K562 (cell line): Measurements from ENCODE around the gene ZDHHC11B. TPM values are rescaled to one million over a fixed set of nuclear protein-coding genes. Genes with fewer than 3 reads are reported as not detected.

ENCODE experiments used
- ATAC-seq: fragments of 200-7000 bp; cut with Tn5 transposase; 3 replicates; pipeline ENCODE4 v1.9.1; 2020; ENCODE audit warnings: moderate library complexity
- BruUV-seq: library from RNA; stranded (reverse); fragments of 400-500 nt; replicated peaks from 2 replicates; lab custom pipeline; 2021; lab: Mats Ljungman, UMichigan
- CTCF ChIA-PET: fragments of 300-600 bp; formaldehyde crosslinking; extraction: SDS; loops from one replicate; lab custom pipeline; 2021; ENCODE audit warnings: low intra/inter-chr PET ratio; lab: Yijun Ruan, JAX
- POLR2A ChIA-PET: fragments of 300-600, 350-650 bp; sonication (Branson Sonifier 250); formaldehyde crosslinking; extraction: SDS; loops from one replicate; lab custom pipeline; 2021; ENCODE audit warnings: antibody characterized with exemption, inconsistent platforms; lab: Yijun Ruan, JAX
- DNase-seq, 4 experiments: peaks; one replicate each; pipeline versions ENCODE4 v3.0.0 to v3.0.0-alpha.2; 2011 to 2018; ENCODE audit warnings: low spot score in 3 of 4, mixed read lengths in 3 of 4; ENCODE audit errors: extremely low read depth in 1 of 4
- FAIRE-seq: peaks from 2 replicates; lab custom pipeline; 2011; peaks lifted over from hg19 to GRCh38; lab: Jason Lieb, UNC
- H2AFZ ChIP-seq: 2 replicates; pipeline ENCODE4 v1.6.0; 2011; ENCODE audit warnings: low read depth, low read length, control low read depth, inconsistent platforms
- H3K27ac ChIP-seq: fragments of 200-600 bp; 3 replicates; pipeline ENCODE4 v1.8.0; 2011; ENCODE audit warnings: low read depth, mild to moderate bottlenecking, control low read depth, inconsistent platforms, low read length, moderate library complexity, mixed read lengths; ENCODE audit errors: extremely low read depth
- H3K27me3 ChIP-seq, 2 experiments: fragments of 300-600 bp in 1 of 2; 2 replicates in 1 of 2; 3 replicates in 1 of 2; pipeline versions ENCODE4 v1.6.0 to v1.8.0; 2011; ENCODE audit warnings: inconsistent platforms in 2 of 2, low read length in 2 of 2, mild to moderate bottlenecking in 1 of 2, mixed read lengths in 1 of 2, moderate library complexity in 1 of 2; ENCODE audit not compliant: control insufficient read depth in 2 of 2, insufficient read depth in 2 of 2
- H3K36me3 ChIP-seq: fragments of 300-600 bp; 3 replicates; pipeline ENCODE4 v1.8.0; 2011; ENCODE audit warnings: mild to moderate bottlenecking, low read length, inconsistent platforms; ENCODE audit not compliant: control insufficient read depth, insufficient read depth
- H3K4me1 ChIP-seq, 2 experiments: fragments of 200-600 bp in 1 of 2; replicated peaks in 1 of 2; 2 replicates in 1 of 2; 3 replicates in 1 of 2; pipeline versions ENCODE4 v1.5.1 to v1.8.0; 2011; ENCODE audit warnings: inconsistent platforms in 2 of 2, low read length in 2 of 2, mild to moderate bottlenecking in 1 of 2, mixed read lengths in 1 of 2, moderate library complexity in 1 of 2; ENCODE audit not compliant: control insufficient read depth in 2 of 2, insufficient read depth in 2 of 2
- H3K4me2 ChIP-seq: 2 replicates; pipeline ENCODE4 v1.6.1; 2011; ENCODE audit warnings: low read length, control low read depth, inconsistent platforms, mixed read lengths; ENCODE audit not compliant: insufficient read depth
- H3K4me3 ChIP-seq: fragments of 200-600 bp; sonication (generic), shearing (Covaris generic); 2 replicates; pipeline ENCODE4 v1.5.1; 2016; ENCODE audit warnings: control low read depth, inconsistent platforms
- H3K79me2 ChIP-seq: fragments of 200-600 bp; 3 replicates; pipeline ENCODE4 v1.8.0; 2011; ENCODE audit warnings: low read length, inconsistent platforms; ENCODE audit not compliant: control insufficient read depth, insufficient read depth
- H3K9ac ChIP-seq, 2 experiments: 2 replicates each; pipeline versions ENCODE4 v1.6.0 to v1.6.1; 2011; ENCODE audit warnings: low read depth in 2 of 2, low read length in 2 of 2, control low read depth in 1 of 2, inconsistent platforms in 1 of 2, mild to moderate bottlenecking in 1 of 2, mixed read lengths in 1 of 2; ENCODE audit not compliant: insufficient read depth in 1 of 2
- H3K9me1 ChIP-seq: one replicate; pipeline ENCODE4 v1.6.0; 2011; ENCODE audit warnings: inconsistent platforms, mild to moderate bottlenecking, low read length, moderate library complexity; ENCODE audit not compliant: control insufficient read depth, insufficient read depth
- H3K9me3 ChIP-seq: replicated peaks from 2 replicates; pipeline ENCODE4 v1.5.1; 2011; ENCODE audit warnings: low read depth, low read length, inconsistent platforms; ENCODE audit not compliant: control insufficient read depth, insufficient read depth
- H4K20me1 ChIP-seq: replicated peaks from 2 replicates; pipeline ENCODE4 v1.6.1; 2011; ENCODE audit warnings: low read length, inconsistent platforms, mixed read lengths; ENCODE audit not compliant: control insufficient read depth, insufficient read depth
- HMGN3 ChIP-seq: IDR thresholded peaks from 2 replicates; pipeline ENCODE4 v1.6.1; 2011; ENCODE audit warnings: borderline replicate concordance, low read depth, mild to moderate bottlenecking, mixed read lengths, low read length; ENCODE audit not compliant: insufficient read length; ENCODE audit errors: extremely low read depth
- IRF9 ChIP-seq: fragments of 450-650 bp; IDR thresholded peaks from 2 replicates; pipeline ENCODE4 v1.6.1; 2016; ENCODE audit warnings: missing biosample characterization, missing genetic modification characterization
- L3MBTL2 ChIP-seq: fragments of 450-650 bp; IDR thresholded peaks from 2 replicates; pipeline ENCODE4 v1.6.1; 2016; ENCODE audit warnings: mild to moderate bottlenecking, moderate library complexity
- MAFG ChIP-seq: fragments of 450-650 bp; conservative IDR thresholded peaks from 2 replicates; pipeline ENCODE4 v1.6.1; 2016; ENCODE audit warnings: missing genetic modification characterization, missing compliant biosample characterization
- PTBP1 ChIP-seq: fragments of 200-400 bp; formaldehyde crosslinking; IDR thresholded peaks from 2 replicates; pipeline ENCODE4 v1.6.1; 2017; ENCODE audit warnings: low read depth, low read length
- RBM34 ChIP-seq: fragments of 200-400 bp; formaldehyde crosslinking; IDR thresholded peaks from 2 replicates; pipeline ENCODE4 v1.6.1; 2018; ENCODE audit warnings: low read length, borderline replicate concordance; ENCODE audit not compliant: insufficient read depth
- TOE1 ChIP-seq, 2 experiments: fragments of 450-650 bp in 1 of 2; sonication (generic) in 1 of 2; formaldehyde crosslinking in 1 of 2; IDR thresholded peaks; 2 replicates each; pipeline versions ENCODE4 v1.7.1 to v1.8.0; 2016 to 2022; ENCODE audit warnings: borderline replicate concordance in 2 of 2, mild to moderate bottlenecking in 2 of 2, antibody characterized with exemption in 1 of 2, inconsistent platforms in 1 of 2, low read depth in 1 of 2, missing genetic modification reagents in 1 of 2, moderate library complexity in 1 of 2
- ZBTB26 ChIP-seq: fragments of 450-650 bp; formaldehyde crosslinking; IDR thresholded peaks from 2 replicates; pipeline ENCODE4 v1.4.0; 2022; ENCODE audit warnings: missing genetic modification characterization
- ZKSCAN3 ChIP-seq: fragments of 250-450 bp; sonication (Bioruptor Pico); IDR thresholded peaks from 2 replicates; pipeline ENCODE4 v1.4.0; 2020
- ZNF140 ChIP-seq: fragments of 250-450 bp; sonication (Bioruptor Pico); IDR thresholded peaks from 2 replicates; pipeline ENCODE4 v1.8.0; 2021; ENCODE audit warnings: moderate library complexity, mild to moderate bottlenecking, inconsistent platforms
- ZNF740 ChIP-seq, 3 experiments: fragments of 200-800 bp in 1 of 3; sonication (Bioruptor generic) in 1 of 3; sonication (generic) in 1 of 3; formaldehyde crosslinking in 1 of 3; IDR thresholded peaks; 2 replicates each; pipeline versions ENCODE4 v1.6.1 to v1.8.0; 2016 to 2022; ENCODE audit warnings: mild to moderate bottlenecking in 2 of 3, missing compliant biosample characterization in 2 of 3, missing genetic modification characterization in 2 of 3, missing genetic modification reagents in 1 of 3
- ZNF75A ChIP-seq: fragments of 450-650 bp; formaldehyde crosslinking; IDR thresholded peaks from 2 replicates; pipeline ENCODE4 v1.4.0; 2020; ENCODE audit warnings: mild to moderate bottlenecking
- WGBS: fragments of 100-300 bp; shearing (Covaris generic); methylation state at CpG from one replicate; pipeline ENCODE4 v1.1.6; 2016; ENCODE audit warnings: low coverage, mixed read lengths; ENCODE audit not compliant: insufficient coverage; ENCODE audit errors: missing lambda C conversion rate; 5-methylcytosine and 5-hydroxymethylcytosine counted together
- in situ Hi-C: fragments of 300-500 bp; cut with MboI; formaldehyde crosslinking; loops from 4 replicates; pipeline ENCODE4 v1.15.0; 2018; ENCODE audit warnings: inconsistent platforms, mixed read lengths
- intact Hi-C: fragments of 100-400 bp; cut with micrococcal nuclease; formaldehyde crosslinking; loops from 2 replicates; pipeline ENCODE4 v1.14.2; 2022
- polyA plus RNA-seq, 8 experiments: library from polyadenylated mRNA; depleted of rRNA in 4 of 8; stranded (reverse) in 5 of 8; unstranded in 3 of 8; fragments of >200 nt; fragmentation: Nextera tagmentation in 2 of 8; fragmentation: Illumina TruSeq in 1 of 8; extraction: Ambion mirVana in 2 of 8; extraction: Trizol in 1 of 8; gene quantifications; 2 replicates each; pipeline versions ENCODE4 v1.2.1 to v1.2.3, GENCODE V29; 2011 to 2014; ENCODE audit warnings: inconsistent platforms in 1 of 8, missing spikeins in 1 of 8
- total RNA-seq, 7 experiments: library from RNA; depleted of rRNA in 6 of 7; stranded (reverse); fragments of >200 nt in 6 of 7; fragmentation: Illumina TruSeq in 2 of 7; extraction: Trizol in 2 of 7; gene quantifications; 2 replicates each; pipeline versions ENCODE4 v1.2.1 to v1.2.3, GENCODE V29; 2011 to 2021; ENCODE audit warnings: low replicate concordance in 1 of 7

Gene ZDHHC11B
- total and polyA plus RNA-seq, 9 of the 15 experiments (the other 6 are each of a cell fraction or from before 2014, with no cell fraction given) = 0.03 to 0.23 (median 0.15) TPM; not detected in 3

- FAIRE-seq (no peak), DNase-seq (no peak), ATAC-seq (no peak; the same call in 2 of the 3 replicates)
- 6% methylated on average over 24 of the region's 24 CpGs for WGBS
- no peak overlapping the region for H3K9ac ChIP-seq
- peaks cover 7 to 34% of the 10 kb centered on the region in 2 experiments; a peak in 4 of 5 replicates for H3K27me3 ChIP-seq
- BruUV-seq = no TSS peak
- no peaks in the 10 kb centered on the region for H3K9me3 ChIP-seq
- no peak overlapping the region for H2AFZ ChIP-seq
- in situ Hi-C loops = no loop called here
- no peaks in the 10 kb centered on the region for H3K9me1 ChIP-seq
- no peak for TF ChIP-seq ZKSCAN3 (CRISPR knock-in tag)
- TF ChIP-seq ZNF740 (CRISPR knock-in tag; IDR thresholded peaks at IDR 0.05) = no peak
- no peak for TF ChIP-seq ZNF740 (tag; IDR thresholded peaks at IDR 0.05)
- TF ChIP-seq ZNF140 (CRISPR knock-in tag) = no peak
- no peak for TF ChIP-seq L3MBTL2
- TF ChIP-seq MAFG = no peak
- no peak for TF ChIP-seq ZNF75A (CRISPR knock-in tag)
- TF ChIP-seq RBM34 = no peak
- no peak for TF ChIP-seq ZBTB26
- no peak for TF ChIP-seq PTBP1
- no peak for TF ChIP-seq HMGN3
- TF ChIP-seq TOE1 (IDR thresholded peaks at IDR 0.05; ENCODE audit: borderline replicate concordance) = no peak
- no peak for TF ChIP-seq TOE1 (CRISPR knock-in tag; IDR thresholded peaks at IDR 0.05; ENCODE audit: borderline replicate concordance, low read depth)
- TF ChIP-seq IRF9 = no peak
- no peak overlapping the region for H3K27ac ChIP-seq
- intact Hi-C loops = no loop called here
- no peaks in the 10 kb centered on the region for H3K79me2 ChIP-seq
- POLR2A ChIA-PET = no interaction called here
- H3K36me3 ChIP-seq = no peaks in the 10 kb centered on the region
- 0 out of 2 replicates have a peak, but pooled peaks cover 6% of the 10 kb centered on the region for H4K20me1 ChIP-seq
- no peak overlapping the region for H3K4me2 ChIP-seq
- H3K4me1 ChIP-seq = no peaks in the 10 kb centered on the region; a peak in 1 of 5 replicates
- CTCF ChIA-PET = no interaction called here
- no peak overlapping the region for H3K4me3 ChIP-seq
Observed at GRCh38 chr5:685262-686171, 99.0 kb downstream of the ZDHHC11B start.
